ENCODE data around the gene ADAMTS5. TPM values are rescaled to one million over a fixed set of nuclear protein-coding genes. Genes with fewer than 3 reads are reported as not detected.
A peak's percentile ranks its signal among the peaks of the same experiment; 100 is the strongest.

ADAMTS5 gene
- total RNA-seq, 1 donor from 2014 or later = 3.4 TPM

GRCh38 chr21:26961698-26962097 lies 5.2 kb downstream of the ADAMTS5 start:
- H3K4me3 ChIP-seq (ENCODE audit: low read depth, low read length) = no peak overlapping the region
- TF ChIP-seq, protein P1, sequence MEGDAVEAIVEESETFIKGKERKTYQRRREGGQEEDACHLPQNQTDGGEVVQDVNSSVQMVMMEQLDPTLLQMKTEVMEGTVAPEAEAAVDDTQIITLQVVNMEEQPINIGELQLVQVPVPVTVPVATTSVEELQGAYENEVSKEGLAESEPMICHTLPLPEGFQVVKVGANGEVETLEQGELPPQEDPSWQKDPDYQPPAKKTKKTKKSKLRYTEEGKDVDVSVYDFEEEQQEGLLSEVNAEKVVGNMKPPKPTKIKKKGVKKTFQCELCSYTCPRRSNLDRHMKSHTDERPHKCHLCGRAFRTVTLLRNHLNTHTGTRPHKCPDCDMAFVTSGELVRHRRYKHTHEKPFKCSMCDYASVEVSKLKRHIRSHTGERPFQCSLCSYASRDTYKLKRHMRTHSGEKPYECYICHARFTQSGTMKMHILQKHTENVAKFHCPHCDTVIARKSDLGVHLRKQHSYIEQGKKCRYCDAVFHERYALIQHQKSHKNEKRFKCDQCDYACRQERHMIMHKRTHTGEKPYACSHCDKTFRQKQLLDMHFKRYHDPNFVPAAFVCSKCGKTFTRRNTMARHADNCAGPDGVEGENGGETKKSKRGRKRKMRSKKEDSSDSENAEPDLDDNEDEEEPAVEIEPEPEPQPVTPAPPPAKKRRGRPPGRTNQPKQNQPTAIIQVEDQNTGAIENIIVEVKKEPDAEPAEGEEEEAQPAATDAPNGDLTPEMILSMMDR (conservative IDR thresholded peaks at IDR 0.05; ENCODE audit: low read depth, low read length) = peak; percentile 60
- DNase-seq (ENCODE audit: low read depth) = no peak

DNA sequence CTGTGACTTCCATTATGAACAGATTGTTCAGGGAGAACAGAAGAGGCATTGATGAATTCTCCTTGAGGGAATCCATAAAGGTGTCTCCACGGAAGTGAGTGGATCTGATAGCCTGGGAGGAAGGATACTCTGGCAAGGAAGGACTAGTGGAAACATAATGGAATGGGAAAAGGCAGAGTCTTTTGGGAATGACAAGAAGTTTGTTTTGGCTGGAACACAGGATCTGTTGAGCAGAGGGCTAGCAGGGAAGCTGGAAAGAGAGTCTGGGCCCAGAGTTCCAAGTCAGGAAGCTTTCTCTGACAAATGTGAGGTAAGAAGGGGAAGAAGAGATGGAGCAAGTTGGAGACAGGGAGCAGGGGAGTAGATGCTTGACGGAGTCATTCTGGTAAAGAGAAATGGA lies 8.1 kb downstream of the ADAMTS5 start:
- no peak for DNase-seq (ENCODE audit: low read depth)
- TF ChIP-seq, protein P1 (conservative IDR thresholded peaks at IDR 0.05; ENCODE audit: low read depth, low read length) = no peak

GRCh38 chr21:26956813-26957212 lies 10.1 kb downstream of the ADAMTS5 start:
- TF ChIP-seq, protein P1 (conservative IDR thresholded peaks at IDR 0.05; ENCODE audit: low read depth, low read length) = no peak
- H3K4me3 ChIP-seq (ENCODE audit: low read depth, low read length) = no peak overlapping the region
- no peak for DNase-seq (ENCODE audit: low read depth)

More for the DNA sequence above, 8.1 kb downstream of the ADAMTS5 start:
- no peak overlapping the region for H3K4me3 ChIP-seq (ENCODE audit: low read depth, low read length)

DNA sequence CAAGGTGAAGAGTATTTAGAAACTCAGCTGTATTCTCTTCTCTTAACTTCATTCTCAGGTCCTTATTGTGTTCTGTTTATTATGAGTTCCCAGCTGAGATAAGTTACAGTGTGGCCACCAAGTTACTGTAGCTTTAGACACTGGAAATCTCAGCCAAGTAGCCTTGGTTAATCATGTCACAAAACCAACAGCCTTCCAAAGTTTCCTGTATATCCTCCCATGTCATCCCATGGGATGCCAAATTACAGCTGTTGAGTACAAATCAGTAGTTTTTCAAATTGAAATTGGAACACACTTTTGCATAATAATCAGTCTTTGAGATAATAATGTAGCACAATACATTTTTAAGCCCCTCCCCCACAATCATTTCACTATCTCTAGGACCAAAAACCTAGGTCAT lies 10.7 kb downstream of the ADAMTS5 start:
- no peak for DNase-seq (ENCODE audit: low read depth)
- TF ChIP-seq, protein P1 (conservative IDR thresholded peaks at IDR 0.05; ENCODE audit: low read depth, low read length) = no peak
- no peak overlapping the region for H3K4me3 ChIP-seq (ENCODE audit: low read depth, low read length)

DNA sequence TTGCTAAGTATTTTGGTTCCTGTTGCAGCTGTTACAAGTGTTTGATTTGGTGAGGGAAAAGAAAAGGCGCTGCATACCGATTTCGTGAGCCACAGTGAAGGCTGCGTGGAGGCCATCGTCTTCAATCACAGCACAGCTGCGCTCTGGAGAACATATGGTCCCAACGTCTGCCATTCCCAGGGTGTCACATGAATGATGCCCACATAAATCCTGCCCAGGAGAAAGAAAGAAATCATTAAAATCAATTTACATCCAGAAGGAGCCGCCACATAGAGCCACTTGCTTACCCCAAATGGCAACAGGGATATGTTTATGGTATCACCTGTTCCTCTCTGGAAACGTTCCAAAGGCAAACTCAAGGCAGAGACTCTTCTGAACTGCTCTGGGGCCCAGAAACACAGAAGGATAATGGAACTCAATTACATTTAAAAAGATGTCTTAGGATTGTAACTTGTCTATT lies 12.2 kb downstream of the ADAMTS5 start:
- TF ChIP-seq, protein P1 (conservative IDR thresholded peaks at IDR 0.05; ENCODE audit: low read depth, low read length) = no peak
- no peak for DNase-seq (ENCODE audit: low read depth)
- no peak overlapping the region for H3K4me3 ChIP-seq (ENCODE audit: low read depth, low read length)

DNA sequence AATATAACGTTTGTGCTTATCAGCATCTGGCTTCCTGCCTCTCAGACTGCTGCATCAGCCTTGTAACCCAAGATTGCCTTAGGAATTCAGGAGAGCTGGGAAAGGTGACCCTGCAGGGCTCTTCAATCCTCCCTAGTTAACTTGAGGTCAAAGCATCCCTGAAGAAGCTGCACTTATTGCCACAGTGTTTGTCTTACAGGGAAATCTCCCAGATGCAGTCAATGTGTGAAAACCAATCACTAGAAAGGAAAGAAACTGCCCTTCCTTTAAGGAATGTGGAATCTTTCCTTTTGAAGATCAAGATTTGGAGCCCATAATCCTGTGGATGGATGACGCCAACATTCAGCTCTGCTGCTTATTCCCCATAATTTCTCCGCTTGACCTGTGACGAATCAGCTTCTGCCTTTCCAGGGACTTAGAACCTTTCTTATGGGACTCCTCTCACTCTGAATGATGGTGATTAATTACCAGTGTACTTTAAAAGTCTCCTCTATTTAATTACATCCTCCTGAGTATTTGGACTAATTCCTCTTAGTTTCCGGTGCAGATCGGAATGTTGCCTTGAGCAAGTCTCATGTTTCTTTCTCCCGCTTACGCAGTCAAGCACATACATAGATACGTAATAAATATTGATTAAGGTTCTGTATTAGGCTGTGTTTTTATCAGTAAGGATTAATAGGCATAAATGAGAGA lies 14.4 kb downstream of the ADAMTS5 start:
- TF ChIP-seq, protein P1 (conservative IDR thresholded peaks at IDR 0.05; ENCODE audit: low read depth, low read length) = no peak
- no peak overlapping the region for H3K4me3 ChIP-seq (ENCODE audit: low read depth, low read length)
- DNase-seq (ENCODE audit: low read depth) = no peak

- TF ChIP-seq, protein P1 (conservative IDR thresholded peaks at IDR 0.05; ENCODE audit: low read depth, low read length) = no peak
- DNase-seq (ENCODE audit: low read depth) = no peak
These were observed 17.1 kb downstream of the ADAMTS5 start for GRCh38 chr21:26949830-26950229.

More at GRCh38 chr21:26949830-26950229, 17.1 kb downstream of the ADAMTS5 start:
- H3K4me3 ChIP-seq (ENCODE audit: low read depth, low read length) = no peak overlapping the region

Measured in epithelial cell of proximal tubule (primary cell).